Endothelial cell of umbilical vein (primary cell): ENCODE data around the gene STARD6. TPM values are rescaled to one million over a fixed set of nuclear protein-coding genes. Genes with fewer than 3 reads are reported as not detected.

ENCODE experiments used
- BruUV-seq: library from RNA; stranded (reverse); fragments of 400-500 nt; replicated peaks from 2 replicates; lab custom pipeline; 2021; lab: Mats Ljungman, UMichigan
- CTCF ChIA-PET: fragments of 300-600, 350-600 bp; sonication (Branson Sonifier 250); formaldehyde crosslinking; loops from one replicate; lab custom pipeline; 2021; ENCODE audit warnings: antibody characterized with exemption, inconsistent platforms; lab: Charles Lee
- POLR2A ChIA-PET: fragments of 300-600, 350-600 bp; sonication (Branson Sonifier 250); formaldehyde crosslinking; loops from one replicate; lab custom pipeline; 2021; ENCODE audit warnings: antibody characterized with exemption, inconsistent platforms; lab: Charles Lee
- DNase-seq: peaks from one replicate; pipeline ENCODE4 v3.0.0-alpha.2; 2011; ENCODE audit warnings: low read depth, low spot score
- FAIRE-seq: peaks from 2 replicates; lab custom pipeline; 2011; peaks lifted over from hg19 to GRCh38; lab: Jason Lieb, UNC
- H2AFZ ChIP-seq: 2 replicates; pipeline ENCODE4 v1.6.0; 2012; ENCODE audit warnings: low read depth, low read length, control low read depth, inconsistent platforms
- H3K27ac ChIP-seq: 2 replicates; pipeline ENCODE4 v1.5.1; 2011; ENCODE audit warnings: low read depth, mild to moderate bottlenecking, control low read depth, low read length, moderate library complexity; ENCODE audit not compliant: insufficient read depth
- H3K27me3 ChIP-seq, 2 experiments: 2 replicates each; pipeline versions ENCODE4 v1.6.0 to v1.6.1; 2011; ENCODE audit warnings: low read length in 2 of 2, mixed read lengths in 1 of 2; ENCODE audit not compliant: control insufficient read depth in 2 of 2, insufficient read depth in 2 of 2
- H3K36me3 ChIP-seq, 2 experiments: 2 replicates in 1 of 2; 3 replicates in 1 of 2; pipeline ENCODE4 v1.5.1; 2011; ENCODE audit warnings: low read length in 2 of 2, mild to moderate bottlenecking in 1 of 2, moderate library complexity in 1 of 2; ENCODE audit not compliant: control insufficient read depth in 2 of 2, insufficient read depth in 2 of 2; ENCODE audit errors: extremely low read depth in 1 of 2
- H3K4me1 ChIP-seq: 3 replicates; pipeline ENCODE4 v1.5.1; 2011; ENCODE audit warnings: mild to moderate bottlenecking, low read length; ENCODE audit not compliant: control insufficient read depth, insufficient read depth; ENCODE audit errors: extremely low read depth
- H3K4me2 ChIP-seq: 2 replicates; pipeline ENCODE4 v1.6.1; 2011; ENCODE audit warnings: low read length, control low read depth, mixed read lengths; ENCODE audit not compliant: insufficient read depth
- H3K4me3 ChIP-seq, 3 experiments: fragments of 200-600 bp in 1 of 3; sonication (generic), shearing (Covaris generic) in 1 of 3; replicated peaks in 1 of 3; 2 replicates each; pipeline ENCODE4 v1.5.1; 2011 to 2016; ENCODE audit warnings: control low read depth in 3 of 3, low read length in 3 of 3, mild to moderate bottlenecking in 2 of 3, inconsistent platforms in 1 of 3, low read depth in 1 of 3, moderate library complexity in 1 of 3; ENCODE audit not compliant: insufficient read depth in 1 of 3
- H3K79me2 ChIP-seq: 2 replicates; pipeline ENCODE4 v1.6.0; 2012; ENCODE audit warnings: low read length, inconsistent platforms; ENCODE audit not compliant: control insufficient read depth, insufficient read depth
- H3K9ac ChIP-seq: replicated peaks from 2 replicates; pipeline ENCODE3; 2011; ENCODE audit warnings: low read length, control low read depth; ENCODE audit not compliant: insufficient read depth; ENCODE audit errors: extremely low read depth
- H3K9me1 ChIP-seq: replicated peaks from 3 replicates; pipeline ENCODE4 v1.6.0; 2011; ENCODE audit warnings: mild to moderate bottlenecking, low read length; ENCODE audit not compliant: control insufficient read depth, insufficient read depth; ENCODE audit errors: extremely low read depth
- H3K9me3 ChIP-seq: replicated peaks from 2 replicates; pipeline ENCODE4 v1.5.1; 2012; ENCODE audit warnings: low read length, inconsistent platforms; ENCODE audit not compliant: control insufficient read depth, insufficient read depth
- H4K20me1 ChIP-seq: replicated peaks from 2 replicates; pipeline ENCODE3; 2011; ENCODE audit warnings: mild to moderate bottlenecking, low read length; ENCODE audit not compliant: control insufficient read depth, insufficient read depth; ENCODE audit errors: extremely low read depth
- EZH2 ChIP-seq: IDR thresholded peaks from 2 replicates; pipeline ENCODE4 v1.6.1; 2012; ENCODE audit warnings: borderline replicate concordance, low read depth, mild to moderate bottlenecking, moderate library complexity, low read length, inconsistent platforms; ENCODE audit not compliant: severe bottlenecking
- FOS ChIP-seq: IDR thresholded peaks from 2 replicates; pipeline ENCODE4 v1.6.1; 2011; ENCODE audit warnings: mild to moderate bottlenecking, low read length, moderate library complexity, borderline replicate concordance; ENCODE audit not compliant: insufficient read depth
- GATA2 ChIP-seq: IDR thresholded peaks from 2 replicates; pipeline ENCODE4 v1.7.0; 2011; ENCODE audit warnings: low read depth, mild to moderate bottlenecking, moderate library complexity, mixed read lengths, low read length; ENCODE audit not compliant: insufficient read length, insufficient read depth
- JUN ChIP-seq: IDR thresholded peaks from 2 replicates; pipeline ENCODE4 v1.6.1; 2011; ENCODE audit warnings: borderline replicate concordance, low read depth; ENCODE audit not compliant: insufficient read length, insufficient read depth
- MYC ChIP-seq: IDR thresholded peaks from one replicate; pipeline ENCODE4 v1.6.1; 2011; ENCODE audit warnings: mild to moderate bottlenecking, low read depth, low read length
- POLR2A ChIP-seq: IDR thresholded peaks from 2 replicates; pipeline ENCODE4 v1.6.1; 2012; ENCODE audit warnings: low read depth, mild to moderate bottlenecking, control low read depth, low read length
- POLR2AphosphoS5 ChIP-seq: IDR thresholded peaks from 2 replicates; pipeline ENCODE4 v1.6.1; 2012; ENCODE audit warnings: low read depth, mild to moderate bottlenecking, control low read depth, low read length, moderate library complexity; ENCODE audit not compliant: insufficient read depth
- dilution Hi-C: fragments of 300-500 bp; cut with MboI; formaldehyde crosslinking; loops from one replicate; pipeline ENCODE4 v1.15.0; 2019; ENCODE audit warnings: low sequenced_read_pairs; ENCODE audit not compliant: extremely low pct_ligation_motif_present
- intact Hi-C: fragments of 100-400 bp; cut with micrococcal nuclease; formaldehyde crosslinking; loops from one replicate; pipeline ENCODE4 v1.10.0; 2022
- polyA plus RNA-seq, 4 experiments: library from polyadenylated mRNA; depleted of rRNA in 3 of 4; stranded (reverse) in 3 of 4; unstranded in 1 of 4; fragments of >200 nt; gene quantifications; 2 replicates each; pipeline versions ENCODE4 v1.2.1 to v1.2.3, GENCODE V29; 2011 to 2012; ENCODE audit warnings: missing spikeins in 1 of 4
- total RNA-seq: library from RNA; stranded (reverse); gene quantifications from 2 replicates; pipeline ENCODE4 v1.2.3, GENCODE V29; 2021
- TF ChIP-seq, protein P1 (sequence below): IDR thresholded peaks from 2 replicates; pipeline ENCODE4 v1.6.1; 2011; ENCODE audit not compliant: insufficient read depth, insufficient read length
- TF ChIP-seq, protein P2 (sequence below), 2 donors: IDR thresholded peaks; 1 replicate in 1 of 2; 2 replicates in 1 of 2; pipeline ENCODE4 v1.5.1; 2011; ENCODE audit warnings: low read length in 2 of 2, mild to moderate bottlenecking in 2 of 2, moderate library complexity in 2 of 2, control low read depth in 1 of 2, inconsistent platforms in 1 of 2, low read depth in 1 of 2; ENCODE audit not compliant: insufficient read depth in 1 of 2; ENCODE audit errors: extremely low read depth in 1 of 2

Gene STARD6
- total and polyA plus RNA-seq, 2 donors (not counting 3 experiments of a cell fraction or from before 2014, with no cell fraction given), result not detected

GRCh38 chr18:54389143-54389505 is 31.5 kb upstream of the STARD6 start:
- CTCF ChIA-PET, result no interaction called here
- FAIRE-seq, result no peak
- Histone ChIP-seq H3K27ac (peak overlapping the region; percentile 80), H3K9ac (no peak overlapping the region), H4K20me1 (no peaks in the 10 kb centered on the region), H3K9me3 (no peaks in the 10 kb centered on the region), H3K79me2 (no peaks in the 10 kb centered on the region), H3K9me1 (no peaks in the 10 kb centered on the region), H3K36me3 (no peaks in the 10 kb centered on the region), H2AFZ (no peak overlapping the region), H3K4me1 (peaks cover 31% of the 10 kb centered on the region), H3K4me3 (no peak overlapping the region), H3K4me2 (peak overlapping the region; percentile 24), H3K27me3 (no peaks in the 10 kb centered on the region)
- no peak for DNase-seq
- TF ChIP-seq GATA2 (no peak), POLR2A (peak; percentile 3)
- dilution Hi-C loops, result no loop called here
- BruUV-seq, result no TSS peak
- POLR2A ChIA-PET, result no interaction called here
- intact Hi-C loops, result loop anchor here (2.0 kb wide), 1 partner anchor 166 kb away; no protein-coding TSS in a partner anchor

DNA sequence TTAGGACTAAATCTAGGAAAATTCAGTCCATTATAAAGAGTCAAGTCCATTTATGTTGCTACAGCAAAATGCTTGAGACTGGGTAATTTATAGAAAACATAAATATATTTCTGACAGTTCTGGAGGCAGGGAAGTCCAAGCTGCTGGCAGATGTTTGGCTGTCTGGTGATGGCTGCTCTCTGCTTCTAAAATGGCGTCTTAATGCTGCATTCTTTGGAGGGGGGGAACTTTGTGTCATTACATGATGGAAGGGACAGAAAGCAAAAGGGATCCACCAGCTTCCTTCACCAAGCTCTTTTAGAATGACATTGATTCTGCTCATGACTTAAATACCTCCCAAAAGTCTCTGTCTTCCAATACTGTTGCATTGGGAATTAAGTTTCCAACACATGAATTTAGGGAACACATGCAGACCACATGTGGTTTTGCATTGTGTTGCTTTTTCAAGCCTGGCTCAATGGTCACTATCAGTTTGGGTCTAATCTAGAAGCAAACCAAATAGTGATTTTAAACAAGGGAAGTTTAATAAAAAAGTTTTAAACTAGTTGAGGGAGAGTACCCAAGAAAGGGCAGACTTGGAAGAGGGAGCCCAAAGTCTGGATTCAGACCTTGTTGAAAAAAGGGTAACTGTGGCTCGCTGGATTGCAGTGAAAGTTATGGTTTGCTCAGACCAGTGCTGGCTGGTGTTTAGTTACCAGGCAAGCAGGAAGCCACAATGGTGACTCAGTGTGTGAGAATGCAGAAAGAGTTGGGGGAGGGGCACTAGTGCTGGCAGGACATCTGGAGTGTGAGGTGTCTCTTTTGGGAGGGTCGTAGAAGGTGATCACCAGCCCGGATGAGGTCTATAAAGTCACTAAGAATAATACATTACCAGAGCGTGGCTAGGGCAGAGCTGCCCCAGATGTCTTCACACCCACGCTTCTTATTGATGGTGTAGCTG is 30.8 kb upstream of the STARD6 start:
- peaks cover 31% of the 10 kb centered on the region for H3K4me1 ChIP-seq
- no peaks in the 10 kb centered on the region for H3K9me1 ChIP-seq
- peak overlapping the region; percentile 78 for H3K4me2 ChIP-seq
- intact Hi-C loops (loop anchor here (1.0 to 2.0 kb wide), 2 partner anchors 30 to 166 kb away; no protein-coding TSS in a partner anchor), dilution Hi-C loops (no loop called here)
- CTCF ChIA-PET, result interaction anchor here (1.1 kb wide), 1 partner anchor 56 kb away, joined by 3 read pairs; no protein-coding TSS in a partner anchor
- H3K9ac ChIP-seq, result peak overlapping the region; percentile 69
- DNase-seq (peak; percentile 89), FAIRE-seq (peak; percentile 64)
- peak overlapping the region; percentile 50 for H2AFZ ChIP-seq
- TF ChIP-seq, protein P1, sequence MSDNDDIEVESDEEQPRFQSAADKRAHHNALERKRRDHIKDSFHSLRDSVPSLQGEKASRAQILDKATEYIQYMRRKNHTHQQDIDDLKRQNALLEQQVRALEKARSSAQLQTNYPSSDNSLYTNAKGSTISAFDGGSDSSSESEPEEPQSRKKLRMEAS, result no peak
- TF ChIP-seq EZH2, result no peak
- TF ChIP-seq MYC, result peak; percentile 29
- TF ChIP-seq POLR2A, result peak; percentile 59
- TF ChIP-seq JUN, result peak; percentile 90
- peak; percentile 92 for TF ChIP-seq POLR2AphosphoS5
- peak; percentile 85 for TF ChIP-seq FOS
- TF ChIP-seq, protein P2, sequence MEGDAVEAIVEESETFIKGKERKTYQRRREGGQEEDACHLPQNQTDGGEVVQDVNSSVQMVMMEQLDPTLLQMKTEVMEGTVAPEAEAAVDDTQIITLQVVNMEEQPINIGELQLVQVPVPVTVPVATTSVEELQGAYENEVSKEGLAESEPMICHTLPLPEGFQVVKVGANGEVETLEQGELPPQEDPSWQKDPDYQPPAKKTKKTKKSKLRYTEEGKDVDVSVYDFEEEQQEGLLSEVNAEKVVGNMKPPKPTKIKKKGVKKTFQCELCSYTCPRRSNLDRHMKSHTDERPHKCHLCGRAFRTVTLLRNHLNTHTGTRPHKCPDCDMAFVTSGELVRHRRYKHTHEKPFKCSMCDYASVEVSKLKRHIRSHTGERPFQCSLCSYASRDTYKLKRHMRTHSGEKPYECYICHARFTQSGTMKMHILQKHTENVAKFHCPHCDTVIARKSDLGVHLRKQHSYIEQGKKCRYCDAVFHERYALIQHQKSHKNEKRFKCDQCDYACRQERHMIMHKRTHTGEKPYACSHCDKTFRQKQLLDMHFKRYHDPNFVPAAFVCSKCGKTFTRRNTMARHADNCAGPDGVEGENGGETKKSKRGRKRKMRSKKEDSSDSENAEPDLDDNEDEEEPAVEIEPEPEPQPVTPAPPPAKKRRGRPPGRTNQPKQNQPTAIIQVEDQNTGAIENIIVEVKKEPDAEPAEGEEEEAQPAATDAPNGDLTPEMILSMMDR (IDR thresholded peaks at IDR 0.05; ENCODE audit: extremely low read depth in 1 of 2, insufficient read depth in 1 of 2, low read depth in 1 of 2, low read length in 2 of 2), result no peak
- peak; percentile 24 for TF ChIP-seq GATA2
- no peaks in the 10 kb centered on the region for H3K36me3 ChIP-seq
- H3K4me3 ChIP-seq, result no peak overlapping the region
- POLR2A ChIA-PET, result no interaction called here
- no peaks in the 10 kb centered on the region for H3K27me3 ChIP-seq
- BruUV-seq, result TSS peak; percentile 100
- H3K27ac ChIP-seq, result peak overlapping the region; percentile 80
- H3K9me3 ChIP-seq, result no peaks in the 10 kb centered on the region
- no peaks in the 10 kb centered on the region for H3K79me2 ChIP-seq
- no peaks in the 10 kb centered on the region for H4K20me1 ChIP-seq
